ENCODE data around the gene NTNG1. TPM values are rescaled to one million over a fixed set of nuclear protein-coding genes. Genes with fewer than 3 reads are reported as not detected.

The NTNG1 gene
- total and polyA plus RNA-seq, 2 of the 8 experiments (the other 6 are each of a cell fraction or from before 2014, with no cell fraction given) = 1.2 to 4.1 TPM

- TF ChIP-seq EP300 (IDR thresholded peaks at IDR 0.05; ENCODE audit: borderline replicate concordance in 1 of 2, low read depth in 2 of 2, low read length in 2 of 2) = no peak
- TF ChIP-seq POLR2AphosphoS5 (IDR thresholded peaks at IDR 0.05; ENCODE audit: low read depth, low read length) = no peak
- no peak for TF ChIP-seq ZNF274 (IDR thresholded peaks at IDR 0.05; ENCODE audit: borderline replicate concordance, extremely low read depth, low read length)
These were observed 239.0 kb downstream of the NTNG1 start (continued) for GRCh38 chr1:107379826-107380225.
